Parathyroid adenoma (tissue), 2 donors: Measurements from ENCODE around the gene ATG5.

ENCODE experiments used
- H2AFZ ChIP-seq: fragments of 300-600 bp; sonication (generic); one replicate; pipeline ENCODE4 v1.7.0; 2017; ENCODE audit warnings: antibody characterized with exemption, mild to moderate bottlenecking
- H3K27ac ChIP-seq: fragments of 300-600 bp; sonication (generic); one replicate; pipeline ENCODE4 v1.7.0; 2017
- H3K27me3 ChIP-seq: fragments of 300-600 bp; sonication (generic); one replicate; pipeline ENCODE4 v1.7.0; 2017; ENCODE audit warnings: low read length; ENCODE audit not compliant: control insufficient read depth, insufficient read depth
- H3K36me3 ChIP-seq: fragments of 300-600 bp; sonication (generic); one replicate; pipeline ENCODE4 v1.7.0; 2017; ENCODE audit warnings: low read length; ENCODE audit not compliant: control insufficient read depth, insufficient read depth
- H3K4me1 ChIP-seq: fragments of 300-600 bp; sonication (generic); one replicate; pipeline ENCODE4 v1.7.0; 2017; ENCODE audit warnings: control low read depth
- H3K4me2 ChIP-seq: fragments of 300-600 bp; sonication (generic); one replicate; pipeline ENCODE4 v1.7.0; 2017; ENCODE audit warnings: low read length
- H3K4me3 ChIP-seq: fragments of 300-600 bp; sonication (generic); one replicate; pipeline ENCODE4 v1.7.0; 2017; ENCODE audit warnings: low read depth, low read length
- H3K79me2 ChIP-seq: fragments of 300-600 bp; sonication (generic); one replicate; pipeline ENCODE4 v1.7.0; 2017; ENCODE audit warnings: control low read depth
- H3K9ac ChIP-seq: fragments of 300-600 bp; sonication (generic); one replicate; pipeline ENCODE4 v1.7.0; 2017; ENCODE audit warnings: mild to moderate bottlenecking
- H3K9me3 ChIP-seq: fragments of 300-600 bp; sonication (generic); one replicate; pipeline ENCODE4 v1.7.0; 2017; ENCODE audit warnings: low read length; ENCODE audit not compliant: control insufficient read depth
- CTCF ChIP-seq: fragments of 300-600 bp; sonication (generic); IDR thresholded peaks from one replicate; pipeline ENCODE4 v1.7.0; 2017; ENCODE audit warnings: antibody characterized with exemption, mild to moderate bottlenecking
- donor health status: primary hyperparathyroidism.

The ATG5 gene

GRCh38 chr6:106214531-106214930 is 111.0 kb downstream of the ATG5 start:
- Histone ChIP-seq H3K79me2 (no peaks in the 10 kb centered on the region), H3K27ac (no peak overlapping the region), H3K27me3 (no peaks in the 10 kb centered on the region), H3K4me3 (no peak overlapping the region), H3K4me1 (no peaks in the 10 kb centered on the region), H3K9ac (no peak overlapping the region), H3K36me3 (no peaks in the 10 kb centered on the region), H3K4me2 (no peak overlapping the region), H3K9me3 (no peaks in the 10 kb centered on the region), H2AFZ (no peak overlapping the region)
- TF ChIP-seq CTCF: no peak

GRCh38 chr6:106213660-106214289 is 111.8 kb downstream of the ATG5 start:
- Histone ChIP-seq H2AFZ (no peak overlapping the region), H3K9ac (no peak overlapping the region), H3K4me3 (no peak overlapping the region), H3K4me1 (no peaks in the 10 kb centered on the region), H3K36me3 (no peaks in the 10 kb centered on the region), H3K27me3 (no peaks in the 10 kb centered on the region), H3K4me2 (no peak overlapping the region), H3K79me2 (peaks cover 2% of the 10 kb centered on the region), H3K27ac (no peak overlapping the region), H3K9me3 (no peaks in the 10 kb centered on the region)
- TF ChIP-seq CTCF: no peak

GRCh38 chr6:106212576-106212975 is 113.0 kb downstream of the ATG5 start:
- no peak for TF ChIP-seq CTCF
- Histone ChIP-seq H3K79me2 (peaks cover 2% of the 10 kb centered on the region), H2AFZ (no peak overlapping the region), H3K36me3 (no peaks in the 10 kb centered on the region), H3K9ac (no peak overlapping the region), H3K4me2 (no peak overlapping the region), H3K27me3 (no peaks in the 10 kb centered on the region), H3K4me1 (no peaks in the 10 kb centered on the region), H3K27ac (no peak overlapping the region), H3K4me3 (no peak overlapping the region), H3K9me3 (no peaks in the 10 kb centered on the region)

- H3K36me3 ChIP-seq: no peaks in the 10 kb centered on the region
- no peak overlapping the region for H3K4me2 ChIP-seq
- H3K4me1 ChIP-seq: no peaks in the 10 kb centered on the region
- no peak overlapping the region for H3K27ac ChIP-seq
- H3K4me3 ChIP-seq: no peak overlapping the region
- no peak for TF ChIP-seq CTCF
- peaks cover 2% of the 10 kb centered on the region for H3K79me2 ChIP-seq
- H3K9me3 ChIP-seq: no peaks in the 10 kb centered on the region
- no peak overlapping the region for H2AFZ ChIP-seq
- H3K27me3 ChIP-seq: no peaks in the 10 kb centered on the region
- no peak overlapping the region for H3K9ac ChIP-seq
Observed at GRCh38 chr6:106206905-106207304, 118.7 kb downstream of the ATG5 start.

- TF ChIP-seq CTCF: no peak
- Histone ChIP-seq H3K79me2 (peaks cover 2% of the 10 kb centered on the region), H3K27me3 (no peaks in the 10 kb centered on the region), H3K27ac (no peak overlapping the region), H3K9me3 (no peaks in the 10 kb centered on the region), H3K4me1 (no peaks in the 10 kb centered on the region), H3K4me2 (no peak overlapping the region), H3K4me3 (no peak overlapping the region), H2AFZ (no peak overlapping the region), H3K36me3 (no peaks in the 10 kb centered on the region), H3K9ac (no peak overlapping the region)
Observed at GRCh38 chr6:106204961-106205360, 120.6 kb downstream of the ATG5 start.
